ENCODE results near the gene PMEPA1.

PMEPA1 gene

DNA sequence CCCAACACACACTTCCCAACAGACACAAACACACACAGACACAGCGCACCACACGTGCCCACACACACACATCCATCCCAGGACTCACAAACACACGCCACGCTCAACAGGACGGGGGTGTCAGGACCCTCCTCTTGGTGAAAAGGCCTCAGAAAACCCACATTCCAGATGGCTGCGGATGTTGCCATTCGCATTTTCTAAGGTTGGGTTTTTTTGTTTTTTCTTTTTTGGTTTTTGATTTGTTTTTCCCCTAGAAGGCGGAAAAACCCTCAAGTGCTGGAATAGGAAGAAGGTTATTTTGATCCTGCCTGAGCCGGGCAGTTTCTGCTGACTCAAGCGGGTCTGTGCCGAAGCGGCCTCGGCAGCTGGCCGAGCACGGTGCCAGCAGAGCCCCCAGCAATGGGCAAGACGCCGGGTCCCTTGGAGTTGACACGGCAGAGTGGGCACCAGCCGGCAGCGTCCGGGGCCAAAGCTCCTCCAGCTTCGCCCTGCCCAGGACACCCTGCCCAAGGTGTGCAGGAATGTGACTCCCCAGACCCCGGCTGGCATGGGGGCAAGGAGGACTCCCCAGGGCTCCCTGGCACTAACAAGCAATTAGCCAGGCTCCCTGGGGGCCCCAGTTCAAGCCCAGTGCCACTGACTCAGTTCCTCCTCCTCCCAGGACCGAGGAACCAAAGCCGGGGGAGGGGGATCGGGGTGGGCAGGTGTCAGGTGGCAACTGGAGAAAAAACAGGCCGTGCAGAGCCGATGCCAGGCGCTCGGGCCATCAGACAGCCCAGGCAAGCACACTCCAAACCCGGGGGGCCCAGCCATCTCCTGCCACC, 48.7 kb downstream of the PMEPA1 start:
- no peak for DNase-seq

GRCh38 chr20:57660181-57660921, 49.5 kb downstream of the PMEPA1 start:
- DNase-seq, result no peak

DNA sequence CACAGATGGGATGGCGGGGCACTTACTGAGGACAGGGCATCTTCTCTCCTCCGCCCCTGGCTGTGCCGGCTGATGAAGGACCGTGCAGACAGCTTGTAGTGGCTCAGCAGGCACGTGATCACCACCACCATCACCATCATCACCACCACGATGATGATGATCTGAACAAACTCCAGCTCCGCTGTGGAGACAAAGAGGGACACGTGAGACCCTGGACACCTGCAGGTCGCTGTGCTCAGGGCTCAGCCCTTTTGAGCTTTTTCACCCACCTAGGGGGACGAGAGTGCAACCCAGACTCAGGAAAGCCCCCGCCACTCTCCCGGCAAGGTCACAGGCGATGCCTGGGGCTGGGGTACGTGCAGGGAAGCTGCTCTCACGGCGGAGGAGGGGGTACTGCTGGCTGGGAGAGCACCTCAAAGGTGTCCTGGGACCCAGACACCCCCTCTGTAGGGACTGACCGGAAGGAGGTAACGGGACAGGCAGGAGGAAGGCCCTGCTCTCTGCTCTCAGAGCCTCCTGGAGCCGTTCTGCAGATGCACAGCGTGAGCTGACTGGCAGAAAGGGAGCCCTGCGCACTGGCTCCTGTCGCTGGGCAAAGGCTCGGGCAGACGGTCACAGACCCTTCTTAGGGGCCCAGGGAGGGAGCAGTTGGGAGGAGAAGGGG, 50.2 kb downstream of the PMEPA1 start:
- no peak for DNase-seq

DNA sequence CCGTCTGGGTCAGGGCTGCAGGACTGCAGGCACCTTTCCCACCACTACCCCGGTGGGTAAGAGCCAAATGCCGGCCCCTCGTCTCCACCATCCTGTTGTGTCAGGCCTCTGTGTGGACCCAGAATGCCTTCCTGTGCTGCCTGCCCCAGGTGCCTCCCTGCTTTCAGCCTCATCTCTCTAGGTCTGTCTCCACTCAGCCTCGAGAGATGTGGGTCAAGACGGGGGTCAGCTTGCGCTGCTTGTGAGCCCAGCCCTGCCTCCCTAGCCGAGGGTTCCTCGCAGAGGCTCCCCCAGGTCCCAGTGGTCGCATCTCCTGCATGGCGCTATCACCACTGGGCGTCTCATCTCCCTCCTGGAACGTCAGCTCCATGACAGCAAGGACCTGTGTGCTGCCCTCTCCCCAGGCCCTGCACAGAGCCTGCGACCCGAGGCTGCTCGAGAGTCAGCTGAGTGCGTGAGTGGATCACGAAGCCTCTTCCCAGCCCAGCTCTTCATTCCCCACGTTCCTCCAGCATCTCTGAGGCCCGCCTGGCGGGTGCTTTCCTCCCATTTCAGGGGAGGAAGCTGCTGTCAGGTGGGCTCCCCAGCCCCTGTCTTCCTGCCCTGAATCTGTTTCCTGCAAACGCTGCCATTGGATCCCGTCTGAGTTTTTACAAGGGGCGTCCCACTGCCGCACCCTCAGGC, 50.8 kb downstream of the PMEPA1 start:
- DNase-seq, result no peak

DNA sequence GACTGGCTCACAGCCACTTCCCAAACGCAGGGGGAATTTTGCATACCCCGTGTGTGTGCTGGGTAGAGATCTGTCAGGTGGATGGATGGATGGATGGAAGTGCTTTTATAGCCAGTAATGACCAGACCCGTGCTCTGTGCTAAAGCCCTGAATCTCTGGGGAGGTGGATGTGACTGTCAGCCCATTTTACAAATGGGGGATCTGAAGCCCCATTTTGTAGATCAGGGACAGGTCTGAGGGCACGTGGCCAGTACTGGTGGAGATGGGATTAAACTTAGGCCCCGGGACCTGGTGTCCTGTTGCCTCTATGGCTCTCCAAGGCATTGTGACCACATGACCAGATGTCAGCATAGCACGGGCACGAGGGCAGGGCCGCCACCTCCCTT, 51.4 kb downstream of the PMEPA1 start:
- no peak for DNase-seq

- no peak for DNase-seq
Observed at GRCh38 chr20:57657535-57658446, 52.0 kb downstream of the PMEPA1 start.

DNA sequence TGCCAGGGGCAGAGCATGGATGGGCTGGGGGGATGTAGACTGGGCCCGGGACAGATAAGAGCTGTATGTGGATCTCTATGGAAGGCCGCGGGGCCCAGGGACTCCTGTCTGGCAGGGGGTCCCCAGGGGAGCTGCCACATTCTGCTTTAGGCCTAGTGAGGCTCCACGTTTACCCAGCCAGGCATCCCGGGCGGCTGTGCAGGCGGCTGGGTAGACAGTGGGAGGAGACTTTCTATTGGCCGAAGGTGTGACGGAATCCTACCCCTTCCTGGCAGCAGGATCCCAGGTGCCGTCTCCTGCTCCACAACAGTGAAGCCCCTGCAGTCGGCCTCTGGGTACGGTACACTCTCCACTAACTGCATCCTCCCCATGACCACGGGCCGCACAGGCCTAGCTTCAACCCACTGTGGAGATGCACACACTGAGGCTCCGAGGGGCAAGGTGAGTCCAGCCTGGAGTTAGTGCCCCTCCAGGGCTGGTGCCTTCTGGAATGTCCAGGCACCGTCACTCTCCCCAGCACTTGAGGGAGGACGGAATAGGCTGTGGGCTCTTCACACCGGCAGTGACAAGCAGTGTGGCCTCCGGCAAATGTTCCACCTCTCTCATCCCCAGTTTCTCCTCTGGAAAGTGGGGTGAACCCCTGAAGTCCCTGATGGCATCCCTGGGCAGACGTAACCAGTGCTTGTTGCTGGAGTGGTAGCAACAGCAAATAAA, 52.8 kb downstream of the PMEPA1 start:
- DNase-seq, result no peak

DNA sequence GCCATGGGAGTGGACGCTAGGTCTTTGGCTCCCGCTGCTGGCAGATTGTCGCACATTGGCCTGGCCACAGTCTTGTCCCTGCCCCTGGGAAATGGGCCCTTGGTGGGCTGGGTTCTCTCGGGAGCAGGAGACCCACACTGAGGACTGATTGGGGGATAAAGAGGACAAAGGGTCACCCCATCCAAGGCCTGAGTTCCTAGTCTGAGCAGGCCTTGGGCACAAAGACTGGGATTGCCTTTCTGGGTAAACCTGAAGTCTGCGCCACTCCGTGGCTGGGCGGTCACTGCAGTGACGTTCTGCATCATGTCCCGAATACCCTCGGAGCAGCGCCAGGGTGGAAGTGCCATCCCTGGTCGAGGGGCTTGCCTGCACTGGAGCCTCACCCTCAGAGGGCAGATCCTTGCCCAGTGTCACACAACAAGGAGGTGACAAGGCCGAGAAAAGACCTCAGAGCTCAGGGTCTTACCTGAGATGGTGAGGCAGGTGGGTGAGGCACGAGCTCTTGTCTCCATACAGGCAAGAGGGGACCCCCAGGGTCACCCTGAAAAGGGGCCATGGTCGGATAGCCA, 53.5 kb downstream of the PMEPA1 start:
- DNase-seq, result no peak

DNA sequence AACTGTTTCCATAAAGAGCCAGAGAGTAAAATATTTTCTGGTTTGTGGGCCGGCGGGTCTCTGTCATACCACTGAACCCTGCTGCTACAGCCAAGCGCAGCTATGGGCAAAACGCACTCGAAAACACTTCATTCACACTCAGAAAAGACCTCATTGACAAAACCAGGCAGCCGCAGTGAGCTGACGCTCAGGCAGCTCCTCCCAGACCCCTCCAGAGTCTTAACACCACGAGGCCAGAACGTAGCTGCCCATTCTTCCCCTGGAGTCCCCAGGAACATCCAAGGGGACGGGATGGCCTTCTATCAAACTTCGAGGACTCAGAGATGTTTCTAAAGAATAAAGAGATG, 54.0 kb downstream of the PMEPA1 start:
- no peak for DNase-seq

- DNase-seq, result no peak
Observed at GRCh38 chr20:57654998-57655808, 54.6 kb downstream of the PMEPA1 start.

DNA sequence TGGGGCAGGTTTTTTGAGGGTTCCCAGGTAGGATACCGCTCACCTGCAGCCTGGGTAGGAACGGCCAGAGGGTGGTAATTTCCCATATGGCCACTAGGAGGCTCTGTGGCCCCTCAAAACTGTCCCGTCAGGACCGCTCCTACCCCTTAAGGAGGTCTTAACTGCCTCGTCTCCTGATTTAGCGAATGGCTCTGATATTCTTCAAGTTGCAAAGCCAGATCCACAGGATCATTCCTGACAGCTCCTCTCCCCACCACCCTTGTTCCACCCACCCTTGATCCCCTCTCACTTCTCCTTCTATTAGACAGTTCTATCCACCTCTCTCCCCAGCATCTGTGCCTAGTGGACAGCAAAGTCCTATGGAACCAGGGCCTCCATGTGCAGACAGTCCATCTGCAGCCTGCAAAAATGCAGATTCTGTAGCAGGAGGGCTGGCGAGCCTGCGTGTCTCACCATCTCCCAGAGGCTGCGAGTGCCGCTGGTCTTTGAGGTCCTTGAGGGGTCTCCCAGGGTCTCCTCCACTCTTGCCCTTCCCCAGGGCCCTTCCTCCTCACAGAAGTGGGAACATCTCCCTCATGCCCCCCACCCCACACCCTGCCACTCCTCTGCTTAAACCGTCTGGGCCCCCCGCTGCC, 55.3 kb downstream of the PMEPA1 start:
- no peak for DNase-seq

- DNase-seq, result no peak
Observed at GRCh38 chr20:57653910-57654309, 55.9 kb downstream of the PMEPA1 start.

DNA sequence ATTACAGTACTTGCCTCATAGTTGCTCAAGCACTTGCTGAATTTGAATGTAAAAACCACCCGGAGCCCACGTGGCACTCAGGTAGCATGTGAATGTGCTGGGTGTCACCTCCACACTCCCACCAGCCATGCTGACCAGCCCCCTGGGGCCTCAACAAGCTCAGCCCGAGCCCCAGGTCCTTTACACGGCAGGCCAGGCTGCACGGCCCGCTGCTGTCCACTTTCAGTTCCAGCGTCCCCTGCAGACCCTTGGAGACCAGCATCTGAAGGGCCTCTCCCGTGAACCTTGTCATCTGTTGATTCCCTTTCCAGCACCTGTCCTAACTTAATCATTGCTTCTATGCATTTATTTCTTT, 56.3 kb downstream of the PMEPA1 start:
- DNase-seq, result no peak

DNA sequence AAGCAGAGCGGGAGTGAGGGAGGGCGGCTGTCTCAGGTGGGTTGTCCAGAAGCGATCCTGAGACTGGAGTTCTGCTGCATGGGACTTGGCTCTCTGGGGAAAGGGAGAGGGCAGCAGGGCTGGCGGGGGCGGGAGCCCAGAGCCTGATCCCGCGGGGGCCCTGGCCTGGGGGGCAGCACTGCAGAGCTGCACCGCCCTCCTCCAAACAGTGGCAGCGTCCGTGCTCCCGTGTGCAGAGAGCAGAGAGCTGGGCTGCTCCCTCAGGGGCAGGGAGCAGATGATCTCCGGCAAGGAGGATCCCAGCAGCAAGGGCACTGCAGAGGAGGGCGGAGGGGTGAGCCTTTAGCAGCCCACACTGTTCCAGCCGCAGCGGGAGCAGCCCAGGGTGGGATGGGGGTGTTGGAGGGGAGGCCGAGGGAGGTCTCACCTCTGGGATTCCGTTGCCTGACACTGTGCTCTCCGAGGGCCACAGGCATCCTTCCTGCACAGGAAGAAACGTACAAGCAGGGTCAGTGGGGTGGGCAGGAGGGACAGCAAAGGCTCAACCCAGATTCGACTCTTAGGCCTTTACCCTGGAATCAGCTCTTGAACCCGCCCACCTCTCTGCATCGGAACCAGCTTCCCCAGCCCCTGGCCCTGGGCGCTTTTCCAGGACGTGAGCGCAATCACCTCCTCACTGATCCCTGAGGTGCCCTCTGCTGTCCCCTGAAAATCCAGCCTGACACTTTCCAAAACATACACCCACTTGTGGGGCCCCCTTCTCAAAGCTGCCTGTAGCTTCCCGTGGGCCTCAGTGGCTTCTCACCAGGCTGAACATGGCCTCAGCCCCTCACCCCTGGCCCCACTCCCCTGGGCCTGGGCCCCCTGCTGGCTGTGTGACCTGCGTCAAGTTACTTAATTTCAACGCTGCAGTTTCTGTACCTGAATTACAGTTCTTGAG, 56.9 kb downstream of the PMEPA1 start:
- DNase-seq, result no peak

DNA sequence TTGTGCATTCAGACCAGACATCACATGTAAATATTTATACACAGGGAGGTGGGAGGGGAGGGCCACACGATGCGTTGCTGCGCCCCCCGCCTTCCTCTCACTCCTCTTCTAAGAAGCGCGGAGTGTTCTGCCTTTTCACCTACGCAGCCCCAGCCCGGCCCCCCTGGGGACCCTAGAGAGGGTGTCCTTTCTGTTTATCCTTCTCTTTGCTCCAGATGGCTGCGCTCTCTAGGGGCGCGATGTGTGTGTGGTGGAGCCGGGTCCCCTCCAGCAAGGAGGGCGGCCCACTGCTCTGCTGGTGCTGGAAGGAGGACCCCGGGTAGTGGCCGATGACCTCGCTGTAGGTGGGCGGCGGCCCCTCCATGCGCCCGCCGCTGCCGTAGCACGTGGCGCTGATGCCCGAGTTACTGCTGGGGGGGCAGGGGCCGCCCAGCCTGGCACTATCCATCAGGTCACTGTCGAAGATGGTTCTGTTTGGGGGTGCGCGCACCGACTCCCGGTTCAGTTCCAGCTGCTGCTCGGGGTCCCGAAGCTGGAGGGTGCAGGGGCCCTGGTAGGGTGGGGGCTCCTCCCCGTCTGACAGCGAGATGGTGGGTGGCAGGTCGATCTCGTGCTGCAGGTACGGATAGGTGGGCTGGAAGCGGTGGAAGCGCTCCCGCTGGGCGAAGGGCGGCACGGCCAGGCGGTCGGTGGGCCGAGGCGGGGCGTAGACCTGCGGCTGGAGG, 57.8 kb downstream of the PMEPA1 start:
- no peak for DNase-seq

DNA sequence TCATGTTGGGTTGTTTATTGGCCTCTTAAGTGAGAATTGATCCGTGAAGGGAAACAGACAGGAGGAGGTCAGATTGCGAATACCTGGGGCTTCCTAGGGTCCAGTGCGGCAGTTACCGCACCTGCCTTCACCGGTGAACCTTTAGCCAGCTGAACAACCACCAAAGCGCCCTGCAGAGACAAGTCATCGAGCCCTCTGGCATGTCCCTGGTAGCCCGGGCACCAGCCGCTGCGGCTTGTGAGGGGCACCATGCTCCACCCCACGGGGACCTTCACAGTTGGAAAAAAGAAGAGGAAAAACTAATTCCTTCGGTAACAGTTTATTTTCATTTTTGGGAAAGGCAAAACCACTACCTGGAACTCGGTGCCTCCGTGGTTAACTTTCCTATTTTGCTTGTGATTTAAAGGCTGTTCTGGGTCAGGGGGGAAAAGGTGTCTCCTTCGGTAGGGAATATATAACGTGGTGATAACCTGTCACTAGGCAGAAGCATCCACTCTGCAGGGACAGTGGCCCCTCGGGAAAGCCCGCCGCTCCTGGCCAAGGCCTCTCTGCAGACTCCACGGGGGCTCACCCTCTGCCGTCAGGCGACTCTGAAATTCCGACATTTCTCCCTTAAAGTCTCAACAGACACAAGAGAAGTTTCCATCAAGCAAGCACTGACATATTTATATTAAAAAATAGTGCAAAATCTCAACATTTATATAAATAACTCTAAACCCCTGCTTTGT, 58.9 kb downstream of the PMEPA1 start:
- no peak for DNase-seq

DNA sequence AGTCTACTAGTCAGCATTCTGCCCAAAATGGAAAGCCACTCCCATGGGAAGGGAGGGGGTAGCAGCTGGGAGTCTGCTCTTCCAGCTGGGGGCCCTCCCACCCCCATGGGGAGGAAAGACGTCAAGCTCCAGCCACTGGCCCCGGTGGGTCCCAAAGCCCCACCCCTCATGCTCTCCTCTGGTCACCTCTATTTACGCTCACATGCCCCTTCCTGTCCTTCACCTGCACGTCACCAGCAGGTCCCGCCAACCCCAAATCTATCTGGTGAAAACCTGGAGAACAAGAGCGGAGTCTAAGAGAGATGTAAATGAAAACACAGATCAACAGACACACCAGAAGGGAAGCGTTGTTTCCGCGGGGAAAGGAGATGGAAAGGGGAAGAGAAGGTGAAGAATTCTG, 59.5 kb downstream of the PMEPA1 start:
- no peak for DNase-seq
